HG03103 (cell line): ENCODE data around the gene ARHGAP26.

Experiments
- ATAC-seq: cut with Tn5 transposase; IDR thresholded peaks from one replicate; pipeline ENCODE4 v1.9.1; 2021; ENCODE audit warnings: low read depth; ENCODE audit not compliant: unreplicated experiment

The ARHGAP26 gene

DNA sequence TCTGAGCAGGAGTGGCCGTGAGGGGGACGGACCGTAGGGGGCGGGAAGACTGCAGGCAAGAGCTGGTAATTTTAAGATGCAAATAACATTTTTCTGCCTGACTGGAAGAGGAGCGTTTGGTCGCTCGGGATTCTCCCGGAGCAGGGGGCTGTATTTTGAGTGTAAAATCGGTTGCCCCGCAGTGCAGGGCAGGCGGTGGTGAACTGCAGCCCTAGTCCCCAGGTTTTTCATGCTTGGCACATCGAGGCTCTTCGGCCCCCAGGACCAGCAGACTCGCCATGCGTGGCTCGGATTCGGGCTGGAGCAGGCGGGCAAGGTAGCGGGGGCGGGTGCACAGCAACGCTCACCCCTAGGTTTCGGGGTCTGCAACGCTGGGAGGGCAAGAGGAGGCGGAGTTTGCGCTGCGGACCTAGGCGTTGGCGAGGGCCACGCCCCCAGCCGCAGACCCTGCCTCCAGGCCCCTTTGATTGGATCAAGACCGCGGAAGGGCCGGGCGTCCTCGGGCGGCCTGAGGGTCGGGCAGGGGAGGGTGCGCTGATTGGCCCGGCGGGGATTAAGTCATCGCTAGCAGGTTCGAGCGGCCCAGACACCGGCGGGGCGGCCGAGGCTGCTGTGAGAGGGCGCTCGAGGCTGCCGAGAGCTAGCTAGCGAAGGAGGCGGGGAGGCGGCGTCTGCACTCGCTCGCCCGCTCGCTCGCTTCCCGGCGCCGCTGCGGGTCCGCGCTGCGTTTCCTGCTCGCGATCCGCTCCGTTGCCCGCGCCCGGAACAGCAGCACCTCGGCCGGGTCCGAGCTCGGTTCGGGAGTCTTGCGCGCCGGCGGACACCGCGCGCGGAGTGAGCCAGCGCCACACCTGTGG is at the start of gene ARHGAP26:
Gene ARHGAP26, plus strand, starts transcription at position 585 of the 857 bp plus-strand sequence. CDS start 385 bp downstream, outside the sequence.
- ATAC-seq, result peak; percentile 96

GRCh38 chr5:142720641-142721271 is 49.4 kb upstream of the ARHGAP26 start:
- no peak for ATAC-seq

DNA sequence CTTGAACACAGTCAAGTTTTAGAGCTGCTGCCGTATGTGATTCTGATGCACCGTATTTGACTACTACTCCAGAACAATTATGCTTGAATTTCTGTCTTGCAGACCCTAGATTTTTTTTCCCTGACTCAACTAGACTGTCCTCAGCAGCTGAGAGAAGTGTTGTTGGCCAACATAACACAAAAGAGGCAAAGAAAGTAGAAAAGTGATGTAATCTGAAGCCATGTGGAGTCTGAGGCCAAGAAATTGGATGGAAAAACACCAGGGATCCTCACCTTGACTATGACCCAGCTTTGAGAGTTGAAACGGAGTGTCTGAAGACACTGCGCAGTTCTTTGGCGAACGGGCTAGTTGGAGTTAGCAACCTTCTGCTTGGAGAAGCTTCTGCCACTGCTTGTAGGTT is 48.0 kb upstream of the ARHGAP26 start:
- ATAC-seq, result no peak

- no peak for ATAC-seq
Observed at GRCh38 chr5:142722896-142723295, 47.3 kb upstream of the ARHGAP26 start.

DNA sequence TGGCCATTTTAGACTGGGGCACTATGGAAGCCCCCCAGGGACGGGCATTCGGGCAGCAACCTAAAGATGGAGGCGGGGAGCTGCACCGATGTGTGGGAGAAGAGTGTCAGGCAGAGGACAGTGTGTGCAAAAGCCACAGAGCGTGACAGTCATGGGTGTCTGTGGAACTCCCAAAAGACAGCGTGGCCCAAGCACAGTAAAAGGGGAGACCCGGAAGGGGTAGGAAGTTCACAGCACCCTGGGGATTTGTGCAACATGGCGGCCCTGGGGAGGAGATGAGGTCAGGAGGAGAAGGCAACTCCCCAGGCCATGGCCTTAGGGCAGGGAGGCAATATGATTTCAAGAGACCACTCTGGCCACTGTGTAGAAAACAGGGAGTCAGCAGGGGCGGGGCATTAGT is 45.4 kb upstream of the ARHGAP26 start:
- ATAC-seq, result no peak

- ATAC-seq, result no peak
Observed at GRCh38 chr5:142725231-142726187, 44.7 kb upstream of the ARHGAP26 start.

GRCh38 chr5:142726188-142726731 is 43.9 kb upstream of the ARHGAP26 start:
- ATAC-seq, result no peak

DNA sequence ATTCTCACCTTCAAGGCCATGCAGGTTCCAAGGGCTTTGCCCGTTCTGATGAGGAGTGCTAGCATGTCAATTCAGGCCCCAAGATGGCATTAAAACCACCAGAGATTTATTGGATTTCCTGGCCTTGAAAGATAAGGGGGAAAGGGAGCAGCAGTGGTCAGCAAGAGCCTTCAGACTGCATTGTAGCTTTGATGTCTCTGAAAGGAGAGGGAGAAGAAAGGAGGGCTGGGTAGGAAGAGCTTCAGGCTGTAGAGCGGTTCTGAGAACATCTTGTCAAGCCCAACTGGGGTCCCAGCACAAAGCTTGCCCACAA is 42.5 kb upstream of the ARHGAP26 start:
- no peak for ATAC-seq

GRCh38 chr5:142735323-142736246 is 34.6 kb upstream of the ARHGAP26 start:
- ATAC-seq, result no peak

- no peak for ATAC-seq
Observed at GRCh38 chr5:142736247-142736632, 33.9 kb upstream of the ARHGAP26 start.

GRCh38 chr5:142737179-142737578 is 33.0 kb upstream of the ARHGAP26 start:
- ATAC-seq, result no peak

- no peak for ATAC-seq
Observed at GRCh38 chr5:142740474-142741242, 29.5 kb upstream of the ARHGAP26 start.

DNA sequence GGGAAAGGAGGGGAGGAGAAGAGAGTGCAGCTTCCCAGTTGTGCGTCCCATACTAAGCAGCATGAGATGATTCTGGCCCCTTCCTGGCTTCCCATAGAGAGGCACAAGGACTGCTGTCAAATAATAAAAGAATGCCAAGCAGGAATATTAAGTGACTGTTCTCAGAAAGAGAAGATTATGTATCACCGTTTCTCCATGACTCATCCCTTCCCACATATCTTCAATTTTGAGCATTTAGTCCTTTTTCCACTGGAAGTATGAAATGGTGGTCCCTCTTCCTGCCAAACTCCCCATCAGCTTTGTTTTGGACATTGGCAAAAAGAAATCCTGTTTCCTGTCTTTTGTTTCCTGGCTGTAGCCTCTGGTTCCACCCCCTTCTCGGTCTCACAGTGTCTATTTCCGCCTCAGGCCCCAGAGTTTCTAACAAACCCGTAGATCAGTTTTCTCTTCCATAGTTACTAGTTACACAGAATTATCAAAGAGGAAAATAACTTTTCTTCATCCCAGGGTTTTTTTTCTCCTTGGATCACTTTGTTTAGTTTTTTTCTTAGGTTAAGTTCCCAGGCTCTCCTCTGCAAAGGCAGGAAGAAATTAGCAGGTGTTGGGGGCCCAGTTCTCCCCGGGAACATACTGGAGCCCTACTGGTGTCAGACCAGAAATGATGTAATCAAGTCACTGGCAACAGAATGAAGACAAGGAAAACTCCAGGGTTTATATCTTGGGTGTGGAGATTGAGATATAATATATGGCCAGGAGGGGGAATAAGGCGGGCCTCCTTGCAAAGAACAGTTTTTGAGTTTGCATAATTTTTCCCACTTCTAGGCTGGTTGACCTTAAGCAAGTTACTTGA is 26.4 kb upstream of the ARHGAP26 start:
- ATAC-seq, result no peak

DNA sequence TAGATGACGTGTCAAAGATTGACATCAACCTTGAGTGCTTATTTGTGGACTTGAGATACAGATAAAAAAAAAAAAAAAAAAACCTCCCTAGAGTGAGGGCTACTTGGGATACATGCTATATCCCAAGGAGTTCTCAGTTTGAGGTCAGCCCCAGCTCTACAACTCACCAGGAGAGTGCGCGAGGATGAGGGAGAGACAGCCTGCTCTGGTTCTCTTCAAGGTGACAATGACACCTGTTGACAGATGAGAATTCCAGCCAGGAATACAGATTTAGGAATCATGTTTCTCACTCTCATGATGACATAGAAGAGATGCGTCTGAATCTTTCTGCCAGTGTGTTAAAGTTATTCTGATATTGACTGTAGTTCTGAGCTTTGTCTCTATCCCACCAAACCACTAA is 24.9 kb upstream of the ARHGAP26 start:
- no peak for ATAC-seq

DNA sequence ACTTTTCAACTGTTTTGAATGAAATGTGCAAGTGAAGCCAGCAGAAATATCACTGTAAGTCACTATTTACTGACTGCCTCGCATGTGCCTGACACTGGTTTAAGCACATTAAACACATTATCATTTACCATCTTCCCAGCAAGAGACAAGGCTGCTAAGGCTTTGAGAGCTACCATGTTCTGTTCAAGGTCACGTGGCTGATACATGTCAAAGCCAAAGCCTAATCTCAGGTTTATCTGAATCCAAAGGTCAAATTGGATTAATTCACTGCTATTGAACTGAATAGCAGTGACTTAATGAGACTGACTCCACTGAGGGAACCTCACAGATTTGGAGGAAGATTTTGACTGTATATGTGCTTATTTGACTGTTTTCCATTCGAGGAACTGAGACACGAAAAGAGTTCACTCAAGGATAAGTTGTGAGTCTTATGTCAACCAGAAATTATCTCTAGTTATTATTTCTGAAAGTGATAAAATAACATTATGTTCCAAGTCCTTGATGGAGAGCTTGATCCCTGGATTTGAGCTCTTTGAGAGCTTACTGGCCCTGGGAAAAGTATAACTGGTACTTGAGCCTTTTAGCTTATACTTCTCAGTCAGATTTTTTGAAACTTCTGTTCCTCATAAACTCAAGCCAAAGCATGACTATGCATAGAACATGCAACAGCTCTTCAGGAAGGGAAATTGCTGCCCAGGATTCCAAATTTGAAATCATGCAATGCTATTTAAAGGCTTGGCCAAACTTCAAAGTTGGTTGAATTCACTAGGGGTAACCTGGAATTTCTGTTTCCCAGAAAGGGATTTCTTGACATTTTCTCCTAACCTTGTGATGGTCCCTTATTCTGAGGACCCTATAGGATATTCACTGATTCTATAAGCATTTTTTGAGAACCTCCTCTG is 23.4 kb upstream of the ARHGAP26 start:
- ATAC-seq, result no peak

GRCh38 chr5:142748132-142748531 is 22.0 kb upstream of the ARHGAP26 start:
- no peak for ATAC-seq
